ENCODE results near the gene ARF1.

ARF1 gene

DNA sequence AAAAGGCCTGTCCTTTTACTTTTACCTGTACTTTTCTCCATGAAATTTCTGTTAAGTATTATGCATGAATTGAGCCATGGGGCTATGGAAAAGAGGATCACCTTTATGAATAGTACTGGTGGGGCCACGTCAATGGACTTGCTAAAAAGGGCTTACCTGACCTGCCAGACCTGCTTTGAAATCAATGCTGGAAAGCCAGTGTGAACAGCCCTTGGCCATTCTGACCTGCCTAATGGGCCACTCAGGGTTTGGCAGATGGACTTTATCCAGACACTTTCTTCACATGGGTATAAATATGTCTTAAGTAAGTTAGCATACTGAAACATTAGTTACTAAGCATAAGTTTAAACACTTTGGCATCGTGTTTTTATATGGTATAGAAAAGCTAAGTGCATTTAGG lies 49.3 kb downstream of the ARF1 start:
- DNase-seq: no peak

DNA sequence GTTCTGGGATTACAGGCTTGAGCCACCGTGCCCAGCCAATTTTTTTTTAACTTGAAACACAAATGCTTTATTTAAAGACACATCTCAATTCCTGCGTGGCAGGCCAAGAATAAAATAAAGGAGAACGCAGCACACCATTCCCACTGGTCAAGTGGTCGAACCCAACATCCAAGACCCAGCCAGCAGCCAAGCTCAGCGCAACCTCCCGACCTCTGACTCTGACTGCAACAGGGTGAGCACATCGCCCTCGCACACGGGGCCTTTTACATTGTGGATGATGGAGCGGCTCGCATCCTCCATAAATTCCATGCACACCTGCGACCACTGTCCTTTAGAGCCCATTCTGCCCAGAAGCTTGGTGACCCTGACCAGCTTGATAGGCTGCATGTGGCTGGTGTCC lies 52.1 kb downstream of the ARF1 start:
- DNase-seq: no peak

DNA sequence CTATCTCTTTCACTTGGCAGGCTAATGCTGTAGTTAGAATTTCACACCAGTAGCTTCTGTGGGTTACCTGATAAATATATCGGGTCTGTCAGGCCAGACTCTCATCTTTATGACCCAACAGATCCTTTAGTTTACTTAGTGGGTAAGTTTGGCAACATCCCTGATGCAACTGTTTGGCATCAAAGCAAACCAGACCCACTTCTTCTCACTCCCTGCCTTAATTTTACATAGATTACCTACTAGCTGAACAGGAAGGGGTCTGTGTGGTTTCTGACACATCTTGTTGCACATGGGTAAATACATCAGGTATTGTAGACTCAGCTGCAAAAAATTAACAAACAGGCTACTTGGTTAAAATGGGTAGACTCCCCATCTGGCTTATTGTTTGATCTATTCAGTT lies 54.4 kb downstream of the ARF1 start:
- no peak for DNase-seq

DNA sequence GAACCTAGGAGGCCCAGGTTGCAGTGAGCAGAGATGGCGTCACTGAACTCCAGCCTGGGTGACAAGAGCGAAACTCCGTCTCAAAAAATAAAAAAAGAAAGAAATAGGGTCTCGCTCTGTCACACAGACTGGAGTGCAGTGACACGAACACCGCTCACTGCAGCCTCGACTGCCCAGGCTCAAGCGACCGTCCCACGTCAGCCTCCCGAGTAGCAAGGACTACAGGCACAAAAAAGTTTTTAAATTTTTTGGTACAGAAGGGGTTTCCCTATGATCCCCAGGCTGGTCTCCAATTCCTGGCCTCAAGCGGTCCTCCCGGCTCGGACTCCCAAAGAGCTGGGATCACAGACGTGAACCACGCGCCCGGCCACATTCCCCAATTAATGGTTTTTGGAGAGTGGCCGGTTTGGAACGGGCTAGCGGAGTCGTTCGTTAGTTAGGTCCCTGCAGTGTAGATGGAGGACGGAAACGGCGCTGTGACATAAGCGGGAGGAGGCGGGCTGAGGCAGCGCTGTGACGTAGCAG lies 57.0 kb downstream of the ARF1 start:
- DNase-seq: no peak

DNA sequence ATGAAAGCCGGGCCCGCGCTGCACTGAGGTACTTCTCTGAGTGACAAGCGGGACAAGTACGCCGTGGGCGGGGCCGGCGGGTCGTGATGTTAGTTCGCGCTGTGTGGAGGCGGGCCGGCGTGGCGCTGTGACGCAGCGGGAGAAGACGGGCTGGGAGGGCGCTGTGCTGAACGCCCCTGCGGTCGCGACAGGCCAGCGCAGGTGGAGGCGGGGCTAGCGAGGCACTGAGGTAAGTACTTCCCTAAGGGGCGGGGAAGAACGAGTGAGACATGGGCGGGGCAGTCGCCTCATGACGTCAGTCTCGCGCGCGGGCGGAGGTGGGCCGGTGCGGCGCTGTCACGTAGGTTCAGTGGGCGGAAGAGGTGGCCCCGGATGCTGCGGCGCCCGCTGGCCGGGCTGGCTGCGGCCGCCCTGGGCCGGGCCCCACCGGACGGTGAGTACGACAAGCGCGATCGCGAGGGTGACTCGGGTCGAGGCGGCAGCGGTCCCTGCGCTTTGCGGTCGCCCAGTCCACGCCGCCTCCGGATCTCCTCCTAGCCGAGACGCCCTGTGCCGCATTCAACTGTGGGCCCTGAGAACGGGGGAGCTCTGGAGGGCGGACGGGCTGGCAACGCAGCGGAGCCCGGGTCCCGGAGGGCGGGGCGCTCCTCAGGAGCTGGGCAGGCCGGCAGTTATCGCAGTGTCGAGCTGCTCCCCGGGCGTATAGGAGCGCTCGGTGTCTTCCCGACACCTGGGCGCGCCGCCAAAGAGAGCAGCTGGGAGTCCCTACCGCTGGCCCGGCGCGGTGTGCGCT lies 57.6 kb downstream of the ARF1 start, which contains the start of gene GUK1:
GUK1 (plus strand) TSS at position 349 of the 793 bp plus-strand sequence; CDS start at position 373, 24 bp downstream.
- DNase-seq: peak; percentile 98

DNA sequence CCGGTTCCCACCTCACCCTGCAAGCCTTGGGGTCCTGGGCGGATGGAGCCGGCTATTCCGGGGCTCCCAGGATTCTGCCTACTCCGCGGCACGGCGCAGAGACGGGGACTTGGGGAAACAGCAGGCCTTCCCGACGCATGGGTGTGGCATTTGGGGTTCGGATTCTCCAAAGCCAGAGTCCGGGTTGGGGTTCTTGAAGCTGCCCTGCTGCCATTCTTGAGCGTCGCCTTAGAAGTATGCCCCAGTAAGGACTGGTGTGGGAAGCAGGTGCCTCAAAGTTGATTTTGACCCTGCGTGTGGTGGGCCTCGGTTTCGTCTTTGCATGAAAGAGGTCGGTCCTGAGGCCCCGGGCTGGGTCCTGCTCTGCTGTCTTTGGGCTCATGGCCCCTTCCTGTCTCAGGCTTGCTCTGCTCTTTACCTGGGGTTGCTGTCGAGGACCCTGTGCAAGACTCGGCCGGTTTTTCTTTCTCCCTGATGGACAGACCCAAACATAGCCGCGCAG lies 58.3 kb downstream of the ARF1 start:
- DNase-seq: no peak

DNA sequence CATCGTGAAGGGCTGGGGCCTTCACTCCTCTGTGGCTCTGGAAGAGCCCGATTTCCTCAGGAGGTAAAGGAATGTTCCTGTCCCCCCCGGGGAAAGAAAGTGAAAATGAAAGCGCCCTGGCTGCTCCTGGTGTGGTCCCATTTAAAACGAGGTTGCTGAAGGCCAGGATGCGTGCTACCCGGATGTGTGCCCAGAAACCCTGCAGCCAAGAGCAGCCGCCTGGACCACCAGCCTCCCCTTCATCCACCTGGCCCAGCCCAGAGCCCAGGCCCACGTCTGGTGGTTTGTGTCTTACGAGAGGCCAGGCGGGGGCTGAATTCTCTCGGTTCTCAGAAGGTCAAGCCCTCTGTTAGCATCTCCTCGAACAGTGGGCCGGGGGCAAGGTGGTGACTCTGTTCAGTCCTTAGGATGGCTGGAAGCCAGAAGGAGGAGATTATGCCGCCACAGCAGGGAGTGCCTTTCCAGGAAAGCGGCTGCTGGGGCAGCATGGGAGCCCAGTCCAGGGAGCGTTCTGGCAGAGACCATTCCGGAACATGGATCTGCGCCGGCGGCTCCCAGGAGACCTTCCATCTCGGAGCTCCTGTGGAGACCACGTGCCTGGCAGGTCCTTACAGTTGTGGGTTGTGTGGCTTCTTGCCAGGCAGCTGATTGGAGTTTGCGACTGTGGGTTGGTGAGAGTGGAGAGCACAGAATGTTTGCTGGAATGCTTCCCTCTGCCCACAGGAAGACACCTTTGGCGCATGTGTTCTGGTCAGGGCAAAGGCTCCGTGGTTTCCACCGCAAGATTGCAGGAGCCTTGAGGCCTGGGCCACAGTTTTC lies 58.9 kb downstream of the ARF1 start:
- DNase-seq: no peak

DNA sequence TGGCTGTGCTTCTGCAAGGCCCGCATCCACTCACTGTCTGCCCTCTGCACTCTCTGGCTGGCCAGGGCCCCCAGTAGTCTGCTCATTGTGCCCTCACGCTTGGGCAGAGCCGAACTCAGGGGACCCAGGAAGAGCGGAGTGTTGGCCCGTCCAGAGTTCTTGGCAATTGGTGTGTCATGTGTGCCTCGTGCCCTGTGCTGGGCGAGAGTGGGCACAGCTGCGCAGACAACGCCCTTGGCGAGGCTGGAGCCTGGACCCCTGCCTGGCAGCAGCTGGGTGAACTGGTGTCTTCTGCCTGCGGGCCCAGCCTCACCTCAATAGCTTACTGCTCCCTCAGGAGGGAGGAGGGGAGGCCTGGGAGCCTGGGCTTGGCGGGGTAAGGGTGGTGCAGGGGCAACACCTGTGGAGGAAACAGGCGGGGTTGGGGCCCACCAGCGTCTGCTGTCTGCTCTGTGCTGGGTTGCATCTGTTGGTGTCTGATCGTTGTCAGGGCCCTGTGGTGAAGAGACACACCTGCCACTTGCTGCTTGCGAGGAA lies 59.7 kb downstream of the ARF1 start:
- no peak for DNase-seq

DNA sequence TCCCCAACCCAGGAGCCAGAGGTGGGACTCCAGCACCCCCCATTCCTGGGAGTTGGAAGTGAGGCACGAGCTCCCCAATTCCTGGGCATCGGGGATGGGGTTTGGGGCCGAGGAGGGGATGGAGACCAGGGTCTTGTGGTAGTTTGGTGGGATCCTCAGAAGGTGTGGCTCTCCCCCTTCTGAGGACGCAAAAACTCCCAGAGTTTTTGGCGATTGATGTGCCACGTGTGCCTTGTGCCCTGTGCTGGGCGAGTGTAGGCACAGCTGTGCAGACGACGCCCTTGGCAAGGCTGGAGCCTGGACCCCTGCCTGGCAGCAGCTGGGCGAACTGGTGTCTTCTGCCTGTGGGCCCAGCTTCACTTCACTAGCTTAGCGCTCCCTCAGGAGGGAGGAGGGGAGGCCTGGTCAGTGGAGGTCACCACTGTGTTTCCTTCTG lies 60.2 kb downstream of the ARF1 start:
- no peak for DNase-seq

DNA sequence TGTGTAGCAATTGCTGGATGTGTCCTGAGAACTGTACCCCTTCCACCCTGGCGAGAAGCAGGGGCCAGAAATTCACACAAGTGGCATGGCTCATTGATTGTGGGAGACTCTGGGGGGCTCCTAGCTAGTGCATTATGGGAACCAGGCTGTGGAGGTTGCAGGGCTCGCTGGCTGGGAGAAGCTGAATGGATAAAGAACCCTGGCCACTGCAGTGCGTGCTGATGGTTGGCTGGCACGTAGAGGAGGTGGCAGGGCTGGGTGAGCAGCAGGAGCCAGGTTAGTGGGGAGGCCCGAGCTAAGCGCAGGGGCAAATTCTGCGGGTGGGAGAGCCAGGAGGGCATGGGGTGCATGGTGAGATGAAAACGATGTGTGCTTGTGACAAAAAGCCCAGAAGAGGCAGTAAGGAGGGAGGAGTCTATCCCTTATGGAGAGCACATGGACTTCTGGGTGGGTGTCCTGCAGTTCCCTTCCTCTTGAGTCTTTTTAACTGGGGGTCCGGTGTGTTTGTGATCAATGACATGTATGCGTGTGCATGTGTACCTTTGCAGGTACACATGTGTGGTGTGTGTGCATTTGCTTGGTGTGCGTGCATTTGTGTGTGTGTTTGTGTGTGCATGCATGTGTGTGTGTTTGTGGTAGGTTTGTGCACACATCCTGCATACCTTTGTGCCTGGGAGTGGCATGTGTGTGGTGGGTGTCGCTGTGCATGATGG lies 61.1 kb downstream of the ARF1 start:
- no peak for DNase-seq

DNA sequence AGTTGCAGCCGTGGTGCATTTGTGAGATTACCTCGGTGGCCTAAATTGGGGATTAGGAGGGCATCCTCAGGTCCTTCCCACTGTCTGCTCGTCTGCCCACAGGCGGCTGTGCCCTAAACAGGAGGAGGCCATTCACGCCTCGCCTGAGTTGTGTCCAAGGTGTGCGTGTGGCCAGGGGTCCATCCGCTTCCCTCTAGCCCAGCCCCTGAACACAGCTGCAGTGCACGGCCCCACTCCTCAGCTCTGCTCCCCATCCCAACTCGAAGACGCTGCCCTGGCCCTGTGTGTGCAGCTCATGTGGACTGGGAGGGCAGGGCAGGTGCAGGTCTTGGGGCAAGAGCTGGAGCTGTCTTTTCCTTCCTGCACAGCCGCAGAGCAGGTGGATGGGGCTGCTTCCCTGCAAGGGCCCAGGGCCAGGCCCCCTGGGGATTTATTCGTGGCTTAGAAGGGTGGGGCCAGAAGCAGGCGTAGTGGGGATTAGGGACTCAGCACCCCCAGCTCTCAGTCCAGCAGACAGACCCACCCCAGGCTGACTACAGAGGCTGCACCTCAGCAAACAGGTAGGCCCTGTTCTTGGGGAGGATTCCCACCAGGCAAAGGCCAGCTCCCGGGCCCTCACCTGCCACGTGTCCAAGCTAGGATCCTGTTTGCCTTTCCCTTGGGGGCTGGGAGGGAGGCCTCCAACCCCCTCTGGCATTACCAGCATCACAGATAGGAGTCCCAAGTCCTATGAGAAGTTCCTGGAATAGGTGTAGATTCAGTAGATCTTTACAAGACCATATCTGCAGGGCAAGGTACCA lies 61.9 kb downstream of the ARF1 start:
- DNase-seq: no peak

DNA sequence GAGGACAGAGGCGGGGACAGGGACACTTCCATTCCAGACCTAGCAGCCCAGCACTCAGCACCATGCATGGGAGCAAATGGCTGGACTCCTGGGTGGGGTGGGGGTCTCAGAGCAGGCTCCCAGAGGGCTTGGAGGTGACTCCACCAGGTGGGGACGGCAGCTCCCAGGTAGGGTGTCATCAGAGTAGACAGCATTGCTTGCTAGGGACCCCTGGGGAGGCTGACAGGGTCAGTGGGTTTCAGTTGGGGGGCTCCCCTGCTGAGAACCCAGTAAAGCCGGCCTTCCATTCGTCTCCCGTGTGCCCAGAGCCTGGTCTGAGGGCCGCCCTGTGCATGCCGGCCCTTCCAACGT lies 62.5 kb downstream of the ARF1 start:
- DNase-seq: no peak

DNA sequence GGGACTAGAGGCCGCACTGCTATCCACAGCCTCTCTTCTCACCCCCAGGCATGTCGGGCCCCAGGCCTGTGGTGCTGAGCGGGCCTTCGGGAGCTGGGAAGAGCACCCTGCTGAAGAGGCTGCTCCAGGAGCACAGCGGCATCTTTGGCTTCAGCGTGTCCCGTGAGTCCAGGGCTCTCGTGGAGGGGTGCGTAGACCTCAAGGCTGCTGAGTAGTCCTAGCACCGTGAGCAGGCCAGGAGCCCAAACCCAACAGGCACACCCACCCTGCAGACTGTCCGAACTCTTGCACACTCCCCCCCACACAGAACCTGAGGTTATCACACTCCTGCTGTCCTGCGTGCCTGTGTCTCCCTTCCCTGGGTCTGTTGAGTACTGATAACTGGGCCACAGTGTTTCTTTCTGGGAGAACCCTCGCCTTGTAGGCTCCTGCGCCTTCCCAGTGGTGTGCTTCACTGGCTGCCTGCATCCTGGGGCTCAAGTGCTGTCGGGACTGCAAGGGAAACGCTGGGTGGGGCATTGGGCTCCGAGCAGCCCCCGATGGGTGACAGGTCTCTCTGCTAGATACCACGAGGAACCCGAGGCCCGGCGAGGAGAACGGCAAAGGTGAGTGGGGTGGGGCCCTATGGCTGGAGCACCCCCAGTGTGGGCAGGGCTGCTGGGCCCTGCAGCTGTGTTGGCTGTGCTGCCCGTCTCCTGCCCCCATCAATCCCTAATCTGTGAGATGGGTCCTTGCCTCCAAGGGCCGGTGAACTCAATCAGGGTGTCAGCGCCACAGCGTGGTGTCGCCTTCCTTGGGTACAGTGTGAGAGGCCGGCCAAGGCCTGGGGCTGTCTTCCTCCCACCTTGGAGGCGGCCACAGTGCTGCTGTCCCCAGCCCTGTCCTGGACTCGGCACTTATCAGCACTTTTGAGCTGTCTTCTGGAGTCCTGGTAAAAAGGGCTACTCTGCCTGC lies 63.2 kb downstream of the ARF1 start:
- DNase-seq: no peak

DNA sequence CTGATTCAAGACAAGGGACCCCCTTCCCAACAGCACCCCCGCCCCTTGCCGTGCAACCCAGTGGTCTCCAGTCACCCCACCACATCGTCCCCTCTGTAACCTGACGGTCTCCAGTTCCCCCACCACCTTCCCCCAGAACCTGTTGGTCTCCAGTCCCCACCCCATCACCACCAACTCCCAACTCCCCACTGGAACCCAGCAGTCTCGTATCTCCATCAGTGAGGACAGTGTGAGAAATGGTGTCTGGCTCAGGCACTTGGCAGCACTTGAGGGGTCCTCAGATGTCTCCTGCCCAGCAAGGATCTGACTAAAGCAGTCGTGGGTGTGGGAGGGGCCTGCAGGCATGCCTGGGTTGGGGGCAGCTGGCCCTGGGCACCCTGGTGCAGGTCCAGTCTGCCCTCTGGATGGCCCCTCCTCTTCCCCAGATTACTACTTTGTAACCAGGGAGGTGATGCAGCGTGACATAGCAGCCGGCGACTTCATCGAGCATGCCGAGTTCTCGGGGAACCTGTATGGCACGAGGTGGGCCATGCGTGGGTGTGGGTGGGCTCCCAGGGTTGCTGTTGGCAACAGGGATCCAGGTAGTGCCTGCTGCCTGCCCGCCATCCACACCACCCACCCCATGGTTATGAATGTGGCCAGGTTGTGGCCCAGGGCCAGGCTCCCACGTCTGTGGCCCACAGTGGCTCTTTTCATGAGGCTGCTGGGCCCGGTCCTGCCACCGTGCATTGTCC lies 64.1 kb downstream of the ARF1 start:
- no peak for DNase-seq

DNA sequence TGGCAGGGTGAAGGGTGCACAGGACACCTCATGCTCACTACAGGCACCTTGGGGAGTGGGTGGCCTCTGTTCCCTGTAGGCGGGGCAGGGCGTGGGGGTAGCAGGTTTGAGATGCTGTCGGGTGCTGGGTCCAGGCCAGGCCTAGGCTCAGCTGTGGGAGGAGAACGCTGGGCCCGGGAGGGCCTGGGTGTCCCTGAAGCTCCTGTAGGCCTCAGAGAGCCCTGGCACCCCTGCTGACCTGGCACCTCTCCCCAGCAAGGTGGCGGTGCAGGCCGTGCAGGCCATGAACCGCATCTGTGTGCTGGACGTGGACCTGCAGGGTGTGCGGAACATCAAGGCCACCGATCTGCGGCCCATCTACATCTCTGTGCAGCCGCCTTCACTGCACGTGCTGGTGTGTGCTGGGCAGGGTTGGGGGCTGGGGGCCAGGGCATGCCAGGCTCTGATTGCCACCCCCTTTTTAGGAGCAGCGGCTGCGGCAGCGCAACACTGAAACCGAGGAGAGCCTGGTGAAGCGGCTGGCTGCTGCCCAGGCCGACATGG lies 64.7 kb downstream of the ARF1 start:
- DNase-seq: no peak

DNA sequence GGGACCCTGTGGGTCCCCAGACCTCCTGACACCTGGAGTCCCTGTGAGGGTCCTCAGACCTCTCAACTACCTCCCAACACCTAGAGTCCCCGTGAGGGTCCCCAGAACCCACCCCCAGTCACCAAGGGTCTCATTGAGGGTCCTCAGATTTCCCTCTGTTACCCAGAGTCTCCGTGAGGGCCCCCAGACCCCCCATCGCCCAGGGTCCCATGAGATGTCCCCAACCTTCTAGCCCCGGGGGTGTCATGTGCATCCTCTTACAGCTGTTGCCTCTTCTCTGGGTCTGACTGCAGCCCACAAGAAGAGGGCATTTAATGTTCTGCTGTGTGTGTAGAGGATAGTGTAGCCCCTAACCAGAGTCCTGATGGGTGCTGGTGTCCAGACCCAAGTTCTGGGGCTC lies 65.3 kb downstream of the ARF1 start:
- no peak for DNase-seq

DNA sequence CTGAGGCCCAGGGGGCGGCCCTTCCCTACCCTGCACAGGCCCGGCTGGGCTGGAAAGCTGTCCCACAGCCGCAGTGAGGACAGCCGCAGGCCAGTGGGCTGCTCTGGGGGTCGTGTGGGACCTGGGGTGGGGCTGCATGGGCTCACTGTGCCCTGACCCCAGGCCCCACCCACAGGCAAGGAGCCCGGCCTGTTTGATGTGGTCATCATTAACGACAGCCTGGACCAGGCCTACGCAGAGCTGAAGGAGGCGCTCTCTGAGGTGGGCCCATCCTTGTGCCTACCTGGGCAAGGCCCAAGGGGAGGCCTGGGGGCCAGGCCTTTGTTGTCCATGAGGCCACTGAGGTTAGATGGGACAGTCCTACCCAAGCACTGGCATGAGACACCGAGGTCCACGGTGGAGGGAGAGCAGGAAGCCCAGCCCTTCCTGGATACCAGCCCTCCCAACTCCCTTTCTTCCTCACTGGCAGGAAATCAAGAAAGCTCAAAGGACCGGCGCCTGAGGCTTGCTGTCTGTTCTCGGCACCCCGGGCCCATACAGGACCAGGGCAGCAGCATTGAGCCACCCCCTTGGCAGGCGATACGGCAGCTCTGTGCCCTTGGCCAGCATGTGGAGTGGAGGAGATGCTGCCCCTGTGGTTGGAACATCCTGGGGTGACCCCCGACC lies 65.8 kb downstream of the ARF1 start:
- no peak for DNase-seq

All from NCI-H1694 (cell line).